Stimulated activated CD8-positive, alpha-beta memory T cell treated with anti-CD3 and anti-CD28 coated beads, Interleukin-15, amount 100 ng/mL, for 48 hours (primary cell): ENCODE measurements around the gene PRODH.
"Not testable (repeated sequence)": the region's sequence is repeated elsewhere in the genome, so short reads cannot be mapped to it uniquely, and the experiment has no call there.

Source experiments
- DNase-seq, 2 donors: peaks; one replicate each; pipeline ENCODE4 v3.0.0-alpha.2; 2020; ENCODE audit warnings: low read depth in 2 of 2

Gene PRODH

GRCh38 chr22:18906410-18906745 lies 29.7 kb downstream of the PRODH start:
- DNase-seq = not testable (repeated sequence)

- DNase-seq = no peak
Measured at GRCh38 chr22:18905540-18906409, 30.3 kb downstream of the PRODH start, which contains the start of gene DGCR6. DGCR6 (plus strand) TSS chr22:18906320; CDS start chr22:18906375, 55 bp downstream.

- DNase-seq = peak in 1 of 2 donors; percentile 1
Measured at GRCh38 chr22:18896037-18896657, 39.9 kb downstream of the PRODH start.

GRCh38 chr22:18893775-18894174 lies 42.3 kb downstream of the PRODH start:
- not testable (repeated sequence) for DNase-seq

GRCh38 chr22:18890510-18891192 lies 45.4 kb downstream of the PRODH start:
- DNase-seq = not testable (repeated sequence)

GRCh38 chr22:18888115-18888514 lies 48.0 kb downstream of the PRODH start:
- DNase-seq = no peak

GRCh38 chr22:18884465-18884864 lies 51.6 kb downstream of the PRODH start:
- DNase-seq = not testable (repeated sequence)

- DNase-seq = peak; percentile 35 to 43
Measured at GRCh38 chr22:18881260-18881659, 54.8 kb downstream of the PRODH start.
